ELR (cell line): ENCODE measurements around the gene SYT17.

Experiments
- DNase-seq: peaks from one replicate; pipeline ENCODE4 v3.0.0-alpha.2; 2015; ENCODE audit warnings: low read depth

SYT17 gene

DNA sequence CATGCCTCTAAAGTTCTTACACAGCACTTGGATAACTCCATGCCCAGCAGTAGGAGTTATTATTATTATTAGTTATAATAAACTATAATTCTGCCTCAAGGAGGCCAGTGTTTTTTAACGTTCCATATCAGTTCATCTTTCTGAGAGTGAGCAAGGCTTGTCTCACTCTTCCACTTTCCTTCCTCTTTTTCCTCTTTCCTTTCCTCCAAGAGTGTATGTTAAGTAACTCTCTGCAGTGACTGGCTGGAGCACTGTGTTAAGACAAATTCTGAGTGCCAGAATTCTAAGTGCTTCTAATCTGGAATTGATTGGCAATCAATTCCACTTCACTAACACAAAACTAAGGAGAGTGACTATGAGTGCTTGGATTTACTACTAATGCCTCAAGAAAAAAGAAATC lies 133.9 kb downstream of the SYT17 start:
- no peak for DNase-seq

DNA sequence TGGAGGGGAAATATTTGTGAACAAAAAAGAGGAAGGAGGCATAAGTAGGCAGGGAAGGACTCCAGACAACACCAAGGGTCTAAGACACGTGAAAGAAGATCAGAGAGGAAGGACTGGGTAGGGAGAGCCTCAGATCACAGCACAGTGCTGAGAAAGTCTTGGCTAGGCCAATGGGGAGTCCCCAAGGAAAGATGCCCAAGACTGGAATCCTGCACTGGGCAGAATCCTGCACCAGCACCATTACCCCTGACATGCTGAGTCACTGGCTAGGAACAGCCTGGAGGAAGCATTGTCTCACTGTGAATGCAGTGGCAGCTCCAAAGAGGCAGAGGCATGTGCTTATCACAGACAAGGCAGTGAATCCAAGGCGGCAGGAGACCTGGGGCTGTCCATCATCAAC lies 136.7 kb downstream of the SYT17 start:
- peak; percentile 2 for DNase-seq

DNA sequence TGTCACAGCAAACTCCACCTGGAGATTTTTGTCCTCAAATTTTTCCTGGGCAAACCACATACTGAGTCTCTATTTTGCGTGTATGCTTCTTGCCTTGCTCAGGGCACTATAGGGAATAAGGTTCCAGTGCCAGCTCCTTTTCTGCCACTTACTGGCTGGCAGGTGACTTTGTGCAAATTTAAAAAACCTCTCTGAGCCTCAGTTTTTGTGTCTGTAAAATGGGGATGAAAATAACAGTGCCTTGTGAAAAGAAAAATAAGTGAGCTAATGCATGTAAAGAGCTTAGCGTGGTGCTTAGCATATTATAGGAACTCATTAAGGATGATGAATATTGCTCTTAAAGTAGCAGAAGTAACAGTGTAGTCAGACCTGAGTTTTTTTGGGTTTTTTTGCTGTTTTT lies 137.4 kb downstream of the SYT17 start:
- DNase-seq: no peak

- DNase-seq: peak; percentile 5
These were observed 139.7 kb downstream of the SYT17 start for GRCh38 chr16:19307587-19308241.

DNA sequence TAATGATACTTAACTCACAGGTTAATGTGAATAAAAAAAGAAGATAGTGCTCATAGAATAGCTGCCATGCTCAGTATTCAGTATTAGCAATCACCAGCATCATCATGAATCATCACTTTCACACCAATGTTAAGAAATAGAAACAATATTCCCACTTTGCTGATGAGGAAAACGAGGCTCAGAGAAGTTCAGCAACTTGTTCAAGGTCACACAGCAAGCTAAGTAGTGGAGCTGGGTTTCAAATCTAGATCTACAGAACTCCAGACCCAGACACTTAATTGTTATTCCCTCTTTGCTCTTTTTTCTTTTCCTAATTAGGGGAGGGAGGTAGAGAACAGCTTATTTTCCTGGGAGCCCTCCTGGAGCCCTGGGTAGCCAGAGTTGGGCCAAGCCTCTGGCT lies 140.4 kb downstream of the SYT17 start:
- DNase-seq: no peak

DNA sequence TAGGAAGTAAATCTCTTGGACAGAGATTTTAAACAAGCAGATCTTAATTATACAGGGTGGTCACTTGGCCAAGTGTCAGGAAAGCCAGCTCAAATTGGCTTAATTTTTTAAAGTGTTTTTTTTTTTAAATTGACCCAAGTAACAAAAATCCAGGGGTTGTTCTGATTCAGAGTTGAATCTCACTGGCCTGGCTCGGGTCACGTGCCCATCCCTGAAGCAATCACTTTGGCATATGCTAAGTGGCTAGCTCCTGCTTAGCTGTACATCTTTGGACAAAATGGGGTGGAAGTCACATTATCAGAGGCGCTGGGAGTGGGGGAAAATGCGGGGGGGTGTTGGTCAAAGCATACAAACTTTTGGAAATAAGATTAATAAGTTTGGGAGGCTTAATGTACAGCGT lies 141.1 kb downstream of the SYT17 start:
- no peak for DNase-seq

DNA sequence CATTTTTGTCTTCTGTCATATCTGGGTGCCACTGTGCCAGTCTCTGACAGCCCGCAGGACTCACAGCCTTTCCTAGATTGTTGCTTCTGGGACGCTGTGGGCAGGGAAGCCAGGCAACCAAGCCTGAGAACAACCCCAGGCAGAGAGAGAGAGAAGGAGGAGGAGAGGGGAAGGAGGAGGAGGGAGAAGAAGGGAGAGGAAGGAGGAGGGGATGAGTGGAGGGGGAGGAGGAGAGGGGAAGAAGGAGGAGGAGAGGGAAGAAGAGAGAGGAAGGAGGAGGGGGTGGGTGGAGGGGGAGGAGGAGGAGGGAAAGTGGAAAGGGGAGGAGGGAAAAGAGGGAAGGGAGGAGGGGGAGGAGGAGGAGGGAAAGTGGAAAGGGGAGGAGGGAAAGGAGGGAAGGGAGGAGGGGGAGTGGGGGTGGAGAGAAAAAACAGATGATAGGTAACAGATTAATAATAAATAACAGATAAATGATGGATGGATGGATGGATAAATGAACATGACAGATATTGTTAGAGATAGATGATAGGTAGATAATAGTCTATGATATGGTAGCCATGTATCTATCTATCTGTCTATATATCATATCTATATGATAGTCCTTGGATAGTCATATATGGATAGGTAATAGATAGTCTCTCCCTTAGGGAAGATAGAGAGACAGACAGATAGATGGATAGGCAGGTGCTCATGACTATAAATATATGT lies 146.8 kb downstream of the SYT17 start:
- DNase-seq: no peak

DNA sequence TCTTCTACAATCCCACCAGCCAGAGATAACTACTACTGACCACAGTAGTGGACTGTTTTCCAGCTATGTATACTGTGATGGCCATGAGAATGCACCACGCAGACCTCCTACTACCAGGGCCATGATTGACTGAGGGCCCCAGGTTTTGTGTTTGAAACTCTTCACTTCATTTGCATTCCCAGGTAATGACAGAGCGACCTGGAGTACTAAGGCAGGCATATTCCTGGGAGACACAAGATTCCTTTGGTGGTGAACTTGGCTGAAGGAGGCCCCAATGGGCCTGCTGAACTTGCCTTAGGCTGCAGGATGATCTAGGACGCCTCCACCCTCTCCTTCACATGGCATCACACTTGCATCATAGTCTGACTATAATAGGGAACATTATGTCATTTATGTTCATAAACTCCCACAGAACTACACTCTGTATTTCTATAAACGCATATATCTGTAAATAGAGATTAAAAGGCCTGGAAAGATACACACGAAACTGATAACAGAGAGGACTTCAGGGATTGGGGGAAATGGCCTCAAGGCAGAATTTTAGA lies 147.9 kb downstream of the SYT17 start:
- DNase-seq: no peak

- DNase-seq: no peak
These were observed 148.8 kb downstream of the SYT17 start for GRCh38 chr16:19316846-19317245.
